Neural cell (in vitro differentiated cells): Measurements from ENCODE around the gene COLGALT1. TPM values are rescaled to one million over a fixed set of nuclear protein-coding genes. Genes with fewer than 3 reads are reported as not detected.
"Not testable (repeated sequence)": the region's sequence is repeated elsewhere in the genome, so short reads cannot be mapped to it uniquely, and the experiment has no call there.

Source experiments
- H2AFZ ChIP-seq: fragments of 200-600, 300-800 bp; sonication (generic), shearing (Covaris generic); 2 replicates; pipeline ENCODE4 v1.6.0; 2014; ENCODE audit warnings: low read depth, mild to moderate bottlenecking, antibody characterized with exemption, low read length, moderate library complexity
- H3F3A ChIP-seq: fragments of 200-600 bp; shearing (Covaris generic); 2 replicates; pipeline ENCODE4 v1.6.1; 2016; ENCODE audit warnings: mild to moderate bottlenecking, moderate library complexity, mixed read lengths, antibody characterized with exemption, low read length; ENCODE audit not compliant: insufficient read depth, poor library complexity, severe bottlenecking
- H3K27ac ChIP-seq: fragments of 200-600, 300-800 bp; sonication (generic), shearing (Covaris generic); 2 replicates; pipeline ENCODE4 v1.5.1; 2014; ENCODE audit warnings: mild to moderate bottlenecking, low read length, moderate library complexity
- H3K27me3 ChIP-seq: fragments of 300-800, 200-600 bp; sonication (generic), shearing (Covaris generic); 2 replicates; pipeline ENCODE4 v1.6.0; 2014; ENCODE audit warnings: mild to moderate bottlenecking, low read depth, low read length, moderate library complexity; ENCODE audit not compliant: insufficient read depth
- H3K36me3 ChIP-seq: fragments of 300-800, 200-600 bp; sonication (generic), shearing (Covaris generic); 2 replicates; pipeline ENCODE4 v1.5.1; 2014; ENCODE audit warnings: mild to moderate bottlenecking, antibody characterized with exemption, low read length, moderate library complexity; ENCODE audit not compliant: insufficient read depth
- H3K4me2 ChIP-seq: fragments of 300-800, 200-600 bp; sonication (generic), shearing (Covaris generic); 2 replicates; pipeline ENCODE4 v1.6.0; 2014; ENCODE audit warnings: mild to moderate bottlenecking, low read length
- H3K4me3 ChIP-seq: fragments of 300-800, 200-600 bp; sonication (generic), shearing (Covaris generic); 2 replicates; pipeline ENCODE4 v1.5.1; 2014; ENCODE audit warnings: mild to moderate bottlenecking, low read length, moderate library complexity
- H3K79me2 ChIP-seq: fragments of 200-600 bp; shearing (Covaris generic); replicated peaks from 2 replicates; pipeline ENCODE4 v1.6.0; 2014; ENCODE audit warnings: mild to moderate bottlenecking, low read length, moderate library complexity; ENCODE audit not compliant: insufficient read depth
- H3K9ac ChIP-seq: fragments of 300-800, 200-600 bp; sonication (generic), shearing (Covaris generic); 2 replicates; pipeline ENCODE4 v1.6.1; 2016; ENCODE audit warnings: mild to moderate bottlenecking, low read length, mixed read lengths
- H3K9me2 ChIP-seq: fragments of 200-600 bp; shearing (Covaris generic); 2 replicates; pipeline ENCODE4 v1.6.1; 2016; ENCODE audit warnings: mild to moderate bottlenecking, low read length, mixed read lengths; ENCODE audit not compliant: insufficient read depth
- H3K9me3 ChIP-seq: fragments of 200-600, 300-800 bp; sonication (generic), shearing (Covaris generic); 2 replicates; pipeline ENCODE4 v1.6.1; 2016; ENCODE audit warnings: mild to moderate bottlenecking, mixed run types, low read length, moderate library complexity, mixed read lengths
- H4K20me1 ChIP-seq: fragments of 200-600 bp; shearing (Covaris generic); 2 replicates; pipeline ENCODE4 v1.6.1; 2016; ENCODE audit warnings: mild to moderate bottlenecking, mixed run types; ENCODE audit not compliant: insufficient read depth
- EZH2 ChIP-seq: fragments of 200-600, 300-800 bp; shearing (Covaris generic), sonication (generic); IDR thresholded peaks from 2 replicates; pipeline ENCODE4 v1.6.1; 2014; ENCODE audit warnings: antibody characterized with exemption, low read length, borderline replicate concordance, mild to moderate bottlenecking; ENCODE audit not compliant: insufficient read depth, poor library complexity, severe bottlenecking
- MXI1 ChIP-seq: fragments of 450-650 bp; conservative IDR thresholded peaks from 2 replicates; pipeline ENCODE4 v1.6.1; 2014; ENCODE audit warnings: antibody characterized with exemption, mild to moderate bottlenecking; ENCODE audit not compliant: poor library complexity, severe bottlenecking
- POLR2AphosphoS5 ChIP-seq: IDR thresholded peaks from 2 replicates; pipeline ENCODE4 v1.6.1; 2012
- SMC3 ChIP-seq: fragments of 450-650 bp; conservative IDR thresholded peaks from 2 replicates; pipeline ENCODE4 v1.6.1; 2014; ENCODE audit warnings: antibody characterized with exemption, mild to moderate bottlenecking, moderate library complexity; ENCODE audit not compliant: poor library complexity
- polyA plus RNA-seq: library from polyadenylated mRNA; depleted of rRNA; stranded (reverse); fragments of >200 nt; gene quantifications from 2 replicates; pipeline ENCODE4 v1.2.3, GENCODE V29; 2014
- TF ChIP-seq, protein P1 (sequence below): fragments of 450-650 bp; IDR thresholded peaks from 2 replicates; pipeline ENCODE4 v1.5.1; 2014; ENCODE audit warnings: antibody characterized with exemption, mild to moderate bottlenecking, moderate library complexity; ENCODE audit not compliant: poor library complexity, severe bottlenecking
- TF ChIP-seq, protein P2 (sequence below): IDR thresholded peaks from 2 replicates; pipeline ENCODE4 v1.6.1; 2012; ENCODE audit warnings: borderline replicate concordance

Gene COLGALT1
- polyA plus RNA-seq, 1 donor from 2014 or later: 18.8 TPM

DNA sequence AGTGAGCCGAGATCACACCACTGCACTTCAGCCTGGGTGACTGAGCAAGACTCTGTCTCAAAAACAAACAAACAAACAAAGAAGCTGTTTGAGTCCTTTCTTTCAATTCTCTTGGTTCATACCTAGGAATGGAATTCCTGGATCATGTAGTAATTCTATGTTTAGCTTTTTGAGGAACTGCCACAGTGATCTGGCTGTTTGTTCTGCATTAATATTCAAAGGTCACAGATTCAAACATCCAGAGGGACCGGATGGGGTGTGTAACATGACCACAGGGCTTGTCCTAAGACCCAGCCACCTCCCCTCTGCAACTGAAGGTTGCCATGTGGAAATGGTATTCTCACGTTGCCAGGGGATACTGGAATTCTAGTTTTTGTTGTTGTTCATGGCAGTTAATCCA lies 10.2 kb downstream of the COLGALT1 start:
- no peaks in the 10 kb centered on the region for H3K27me3 ChIP-seq
- H3K79me2 ChIP-seq: no peaks in the 10 kb centered on the region
- no peak overlapping the region for H3K27ac ChIP-seq
- H2AFZ ChIP-seq: no peak overlapping the region
- no peaks in the 10 kb centered on the region for H4K20me1 ChIP-seq
- H3K9ac ChIP-seq: no peak overlapping the region
- no peak overlapping the region for H3K4me3 ChIP-seq
- no peaks in the 10 kb centered on the region for H3F3A ChIP-seq
- TF ChIP-seq POLR2AphosphoS5 (no peak), SMC3 (no peak), EZH2 (no peak)
- TF ChIP-seq, protein P1, sequence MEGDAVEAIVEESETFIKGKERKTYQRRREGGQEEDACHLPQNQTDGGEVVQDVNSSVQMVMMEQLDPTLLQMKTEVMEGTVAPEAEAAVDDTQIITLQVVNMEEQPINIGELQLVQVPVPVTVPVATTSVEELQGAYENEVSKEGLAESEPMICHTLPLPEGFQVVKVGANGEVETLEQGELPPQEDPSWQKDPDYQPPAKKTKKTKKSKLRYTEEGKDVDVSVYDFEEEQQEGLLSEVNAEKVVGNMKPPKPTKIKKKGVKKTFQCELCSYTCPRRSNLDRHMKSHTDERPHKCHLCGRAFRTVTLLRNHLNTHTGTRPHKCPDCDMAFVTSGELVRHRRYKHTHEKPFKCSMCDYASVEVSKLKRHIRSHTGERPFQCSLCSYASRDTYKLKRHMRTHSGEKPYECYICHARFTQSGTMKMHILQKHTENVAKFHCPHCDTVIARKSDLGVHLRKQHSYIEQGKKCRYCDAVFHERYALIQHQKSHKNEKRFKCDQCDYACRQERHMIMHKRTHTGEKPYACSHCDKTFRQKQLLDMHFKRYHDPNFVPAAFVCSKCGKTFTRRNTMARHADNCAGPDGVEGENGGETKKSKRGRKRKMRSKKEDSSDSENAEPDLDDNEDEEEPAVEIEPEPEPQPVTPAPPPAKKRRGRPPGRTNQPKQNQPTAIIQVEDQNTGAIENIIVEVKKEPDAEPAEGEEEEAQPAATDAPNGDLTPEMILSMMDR: no peak
- TF ChIP-seq, protein P2, sequence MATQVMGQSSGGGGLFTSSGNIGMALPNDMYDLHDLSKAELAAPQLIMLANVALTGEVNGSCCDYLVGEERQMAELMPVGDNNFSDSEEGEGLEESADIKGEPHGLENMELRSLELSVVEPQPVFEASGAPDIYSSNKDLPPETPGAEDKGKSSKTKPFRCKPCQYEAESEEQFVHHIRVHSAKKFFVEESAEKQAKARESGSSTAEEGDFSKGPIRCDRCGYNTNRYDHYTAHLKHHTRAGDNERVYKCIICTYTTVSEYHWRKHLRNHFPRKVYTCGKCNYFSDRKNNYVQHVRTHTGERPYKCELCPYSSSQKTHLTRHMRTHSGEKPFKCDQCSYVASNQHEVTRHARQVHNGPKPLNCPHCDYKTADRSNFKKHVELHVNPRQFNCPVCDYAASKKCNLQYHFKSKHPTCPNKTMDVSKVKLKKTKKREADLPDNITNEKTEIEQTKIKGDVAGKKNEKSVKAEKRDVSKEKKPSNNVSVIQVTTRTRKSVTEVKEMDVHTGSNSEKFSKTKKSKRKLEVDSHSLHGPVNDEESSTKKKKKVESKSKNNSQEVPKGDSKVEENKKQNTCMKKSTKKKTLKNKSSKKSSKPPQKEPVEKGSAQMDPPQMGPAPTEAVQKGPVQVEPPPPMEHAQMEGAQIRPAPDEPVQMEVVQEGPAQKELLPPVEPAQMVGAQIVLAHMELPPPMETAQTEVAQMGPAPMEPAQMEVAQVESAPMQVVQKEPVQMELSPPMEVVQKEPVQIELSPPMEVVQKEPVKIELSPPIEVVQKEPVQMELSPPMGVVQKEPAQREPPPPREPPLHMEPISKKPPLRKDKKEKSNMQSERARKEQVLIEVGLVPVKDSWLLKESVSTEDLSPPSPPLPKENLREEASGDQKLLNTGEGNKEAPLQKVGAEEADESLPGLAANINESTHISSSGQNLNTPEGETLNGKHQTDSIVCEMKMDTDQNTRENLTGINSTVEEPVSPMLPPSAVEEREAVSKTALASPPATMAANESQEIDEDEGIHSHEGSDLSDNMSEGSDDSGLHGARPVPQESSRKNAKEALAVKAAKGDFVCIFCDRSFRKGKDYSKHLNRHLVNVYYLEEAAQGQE: no peak
- no peaks in the 10 kb centered on the region for H3K9me2 ChIP-seq
- no peak overlapping the region for H3K4me2 ChIP-seq
- H3K9me3 ChIP-seq: no peaks in the 10 kb centered on the region
- peaks cover 10% of the 10 kb centered on the region for H3K36me3 ChIP-seq

DNA sequence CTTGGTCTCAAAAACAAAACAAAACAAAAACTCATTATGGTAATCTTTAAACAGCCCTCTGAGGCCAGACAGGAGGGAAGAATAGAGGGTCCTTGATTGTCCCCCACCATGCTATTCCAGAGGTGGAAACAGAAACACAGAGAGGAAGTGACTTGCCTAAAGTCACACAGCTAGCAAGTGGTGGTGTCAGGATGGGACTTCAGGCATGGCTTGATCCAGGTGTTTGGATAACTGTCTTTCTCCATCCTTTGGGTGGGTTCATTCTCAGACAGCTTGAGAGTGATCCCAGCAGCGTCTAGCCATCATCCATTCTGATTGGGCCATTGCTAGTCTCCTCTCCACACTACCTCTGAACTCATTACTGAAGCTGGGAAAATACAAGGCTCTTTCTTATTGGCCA lies 12.5 kb downstream of the COLGALT1 start:
- no peaks in the 10 kb centered on the region for H4K20me1 ChIP-seq
- H3K36me3 ChIP-seq: peaks cover 10% of the 10 kb centered on the region
- TF ChIP-seq EZH2: no peak
- TF ChIP-seq, protein P2: no peak
- no peak for TF ChIP-seq MXI1
- no peak for TF ChIP-seq SMC3
- TF ChIP-seq, protein P1: no peak
- no peaks in the 10 kb centered on the region for H3K27me3 ChIP-seq
- H3K79me2 ChIP-seq: no peaks in the 10 kb centered on the region
- no peak overlapping the region for H3K27ac ChIP-seq
- H3K9ac ChIP-seq: no peak overlapping the region
- H3K9me2 ChIP-seq: no peaks in the 10 kb centered on the region
- H2AFZ ChIP-seq: no peak overlapping the region
- H3K4me3 ChIP-seq: no peak overlapping the region
- no peak overlapping the region for H3K4me2 ChIP-seq
- no peaks in the 10 kb centered on the region for H3F3A ChIP-seq
- no peaks in the 10 kb centered on the region for H3K9me3 ChIP-seq

DNA sequence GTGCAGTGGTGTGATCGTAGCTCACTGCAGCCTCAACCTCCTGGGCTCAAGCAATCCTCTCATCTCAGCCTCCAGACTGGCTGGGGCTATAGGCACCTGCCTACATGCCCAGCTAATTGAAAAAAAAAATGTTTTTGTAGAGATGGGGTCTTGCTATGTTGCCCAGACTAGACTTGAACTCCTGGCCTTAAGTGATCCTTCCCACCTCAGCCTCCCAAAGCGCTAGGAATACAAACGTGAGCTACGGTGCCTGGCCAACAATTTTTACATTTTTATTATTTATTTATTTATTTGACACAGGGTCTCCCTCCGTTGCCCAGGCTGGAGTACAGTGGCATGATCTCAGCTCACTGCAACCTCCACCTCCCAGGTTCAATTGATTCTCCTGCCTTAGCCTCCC lies 14.8 kb downstream of the COLGALT1 start:
- not testable (repeated sequence) for H3K9ac ChIP-seq, H3K4me3 ChIP-seq, H2AFZ ChIP-seq, H3K9me2 ChIP-seq, H3K27ac ChIP-seq, H3K9me3 ChIP-seq, H4K20me1 ChIP-seq, H3K79me2 ChIP-seq, H3K4me2 ChIP-seq, H3K36me3 ChIP-seq, H3F3A ChIP-seq, H3K27me3 ChIP-seq
